GM12891 (cell line): ENCODE data around the gene WASHC4.

Experiments used
- POLR2A ChIP-seq: IDR thresholded peaks from 2 replicates; pipeline ENCODE4 v1.6.1; 2011; ENCODE audit warnings: low read depth, low read length, control low read depth
- TAF1 ChIP-seq: IDR thresholded peaks from 2 replicates; pipeline ENCODE4 v1.6.1; 2011; ENCODE audit warnings: low read depth, low read length, control low read depth

DNA sequence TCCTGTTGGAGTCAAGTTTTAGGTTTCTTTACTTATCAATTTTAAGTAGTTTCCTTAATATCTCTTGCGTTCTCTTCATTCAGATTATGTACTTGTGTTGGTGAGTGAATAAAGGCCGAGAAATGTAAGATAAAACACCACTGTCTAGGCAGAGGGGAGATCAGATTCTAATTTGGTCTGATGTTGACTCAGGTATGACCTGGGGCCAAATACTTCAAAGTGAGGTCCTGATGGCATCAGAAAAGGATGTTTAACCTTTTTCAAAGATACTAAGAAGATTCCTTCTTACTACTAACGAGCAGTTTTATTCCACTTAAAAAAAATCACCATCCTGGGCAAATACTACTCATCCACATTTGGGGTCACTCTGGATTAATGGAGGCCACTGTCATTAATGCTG lies 101.6 kb downstream of the WASHC4 start:
- TF ChIP-seq POLR2A, result no peak
- TF ChIP-seq TAF1, result no peak
